ENCODE data around the gene KIRREL3. TPM values are rescaled to one million over a fixed set of nuclear protein-coding genes. Genes with fewer than 3 reads are reported as not detected.
"Not testable (repeated sequence)": the region's sequence is repeated elsewhere in the genome, so short reads cannot be mapped to it uniquely, and the experiment has no call there.

Gene KIRREL3
- polyA plus RNA-seq, 1 donor (not counting 4 experiments of a cell fraction or from before 2014, with no cell fraction given): 0.04 TPM

DNA sequence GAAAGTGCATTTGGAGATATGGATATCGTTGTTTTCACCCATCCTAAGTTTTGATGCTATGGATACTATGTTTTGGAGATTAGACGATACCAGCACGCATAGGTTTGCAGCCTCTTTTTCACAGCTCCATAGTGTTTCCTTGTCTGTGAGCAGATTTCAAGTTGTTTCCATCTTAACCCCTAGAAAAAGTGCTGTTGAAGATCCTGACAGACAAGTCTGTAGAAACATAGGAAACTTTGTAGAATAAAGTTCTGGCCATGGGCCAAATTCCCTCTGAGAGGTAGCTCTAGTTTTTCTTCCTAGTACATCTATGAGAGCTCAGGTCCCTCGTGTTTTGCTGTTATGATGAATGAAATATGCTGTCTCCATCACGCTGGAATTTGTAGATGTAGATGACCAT lies 612.7 kb downstream of the KIRREL3 start:
- H3K27ac ChIP-seq (ENCODE audit: control insufficient read depth, insufficient read depth, low read length): no peak overlapping the region
- H4K20me1 ChIP-seq (ENCODE audit: control insufficient read depth, extremely low read depth, insufficient read depth, low read length): no peaks in the 10 kb centered on the region
- H3K9ac ChIP-seq (ENCODE audit: control insufficient read depth, extremely low read depth, insufficient read depth, low read length): no peak overlapping the region
- peaks cover 30% of the 10 kb centered on the region for H3K4me1 ChIP-seq (ENCODE audit: control insufficient read depth, extremely low read depth, insufficient read depth, low read length)
- FAIRE-seq: no peak
- TF ChIP-seq EZH2 (IDR thresholded peaks at IDR 0.05; ENCODE audit: low read length): no peak
- TF ChIP-seq, protein P1, sequence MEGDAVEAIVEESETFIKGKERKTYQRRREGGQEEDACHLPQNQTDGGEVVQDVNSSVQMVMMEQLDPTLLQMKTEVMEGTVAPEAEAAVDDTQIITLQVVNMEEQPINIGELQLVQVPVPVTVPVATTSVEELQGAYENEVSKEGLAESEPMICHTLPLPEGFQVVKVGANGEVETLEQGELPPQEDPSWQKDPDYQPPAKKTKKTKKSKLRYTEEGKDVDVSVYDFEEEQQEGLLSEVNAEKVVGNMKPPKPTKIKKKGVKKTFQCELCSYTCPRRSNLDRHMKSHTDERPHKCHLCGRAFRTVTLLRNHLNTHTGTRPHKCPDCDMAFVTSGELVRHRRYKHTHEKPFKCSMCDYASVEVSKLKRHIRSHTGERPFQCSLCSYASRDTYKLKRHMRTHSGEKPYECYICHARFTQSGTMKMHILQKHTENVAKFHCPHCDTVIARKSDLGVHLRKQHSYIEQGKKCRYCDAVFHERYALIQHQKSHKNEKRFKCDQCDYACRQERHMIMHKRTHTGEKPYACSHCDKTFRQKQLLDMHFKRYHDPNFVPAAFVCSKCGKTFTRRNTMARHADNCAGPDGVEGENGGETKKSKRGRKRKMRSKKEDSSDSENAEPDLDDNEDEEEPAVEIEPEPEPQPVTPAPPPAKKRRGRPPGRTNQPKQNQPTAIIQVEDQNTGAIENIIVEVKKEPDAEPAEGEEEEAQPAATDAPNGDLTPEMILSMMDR (optimal IDR thresholded peaks at IDR 0.05 in 1 of 3, IDR thresholded peaks at IDR 0.05 in 1 of 3, conservative IDR thresholded peaks at IDR 0.05 in 1 of 3; ENCODE audit: extremely low read depth in 1 of 3, insufficient read depth in 2 of 3, low read length in 3 of 3): no peak
- no peaks in the 10 kb centered on the region for H3K27me3 ChIP-seq (ENCODE audit: control insufficient read depth, extremely low read depth, insufficient read depth, low read length)
- no peak for DNase-seq (ENCODE audit: low read depth, low spot score)
- no peak overlapping the region for H2AFZ ChIP-seq (ENCODE audit: control insufficient read depth, low read length)
- H3K79me2 ChIP-seq (ENCODE audit: control insufficient read depth, insufficient read depth, low read length): peaks cover 32% of the 10 kb centered on the region
- no peaks in the 10 kb centered on the region for H3K36me3 ChIP-seq (ENCODE audit: control insufficient read depth in 2 of 2, extremely low read depth in 1 of 2, insufficient read depth in 2 of 2, low read length in 2 of 2)
- peaks cover 2% of the 10 kb centered on the region for H3K9me1 ChIP-seq (ENCODE audit: control insufficient read depth, extremely low read depth, insufficient read depth, low read length)
- H3K4me2 ChIP-seq (ENCODE audit: control insufficient read depth, extremely low read depth, insufficient read depth, low read depth, low read length): no peak overlapping the region
- dilution Hi-C loops (cut with MboI; ENCODE audit: extremely low pct_ligation_motif_present, low sequenced_read_pairs): no loop called here
- H3K4me3 ChIP-seq (ENCODE audit: control insufficient read depth in 2 of 3, extremely low read depth in 1 of 3, insufficient read depth in 2 of 3, low read depth in 1 of 3, low read length in 3 of 3): no peak overlapping the region
- no peaks in the 10 kb centered on the region for H3K9me3 ChIP-seq (ENCODE audit: control insufficient read depth, low read depth, low read length)

DNA sequence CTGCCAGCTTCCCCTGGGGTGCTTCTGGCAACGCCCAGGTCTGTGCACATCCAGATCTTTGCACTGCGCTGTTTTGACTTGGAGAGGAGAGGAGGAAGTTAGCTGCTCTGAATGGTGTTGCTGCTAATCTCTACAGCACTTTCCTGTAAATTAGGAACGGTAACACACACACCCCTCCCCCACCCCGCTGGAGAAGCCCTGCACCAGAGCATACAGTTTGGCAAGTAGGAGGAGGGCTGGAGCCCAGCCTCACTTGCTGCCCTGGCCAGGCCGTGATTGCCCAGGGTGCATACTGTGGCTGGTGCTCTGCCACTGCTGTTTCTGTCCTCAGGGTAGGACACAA lies 613.9 kb downstream of the KIRREL3 start:
- H3K4me2 ChIP-seq (ENCODE audit: control insufficient read depth, extremely low read depth, insufficient read depth, low read depth, low read length); DNase-seq (ENCODE audit: low read depth, low spot score); H3K4me3 ChIP-seq (ENCODE audit: control insufficient read depth in 2 of 3, extremely low read depth in 1 of 3, insufficient read depth in 2 of 3, low read depth in 1 of 3, low read length in 3 of 3); H3K9me1 ChIP-seq (ENCODE audit: control insufficient read depth, extremely low read depth, insufficient read depth, low read length); H2AFZ ChIP-seq (ENCODE audit: control insufficient read depth, low read length); dilution Hi-C loops (cut with MboI; ENCODE audit: extremely low pct_ligation_motif_present, low sequenced_read_pairs); H3K9me3 ChIP-seq (ENCODE audit: control insufficient read depth, low read depth, low read length); H3K27ac ChIP-seq (ENCODE audit: control insufficient read depth, insufficient read depth, low read length); H3K9ac ChIP-seq (ENCODE audit: control insufficient read depth, extremely low read depth, insufficient read depth, low read length); H3K36me3 ChIP-seq (ENCODE audit: control insufficient read depth in 2 of 2, extremely low read depth in 1 of 2, insufficient read depth in 2 of 2, low read length in 2 of 2); H3K27me3 ChIP-seq (ENCODE audit: control insufficient read depth, extremely low read depth, insufficient read depth, low read length); H4K20me1 ChIP-seq (ENCODE audit: control insufficient read depth, extremely low read depth, insufficient read depth, low read length): not testable (repeated sequence)
- FAIRE-seq: peak; percentile 64
- H3K4me1 ChIP-seq (ENCODE audit: control insufficient read depth, extremely low read depth, insufficient read depth, low read length): peaks cover 19% of the 10 kb centered on the region
- peaks cover 32% of the 10 kb centered on the region for H3K79me2 ChIP-seq (ENCODE audit: control insufficient read depth, insufficient read depth, low read length)

DNA sequence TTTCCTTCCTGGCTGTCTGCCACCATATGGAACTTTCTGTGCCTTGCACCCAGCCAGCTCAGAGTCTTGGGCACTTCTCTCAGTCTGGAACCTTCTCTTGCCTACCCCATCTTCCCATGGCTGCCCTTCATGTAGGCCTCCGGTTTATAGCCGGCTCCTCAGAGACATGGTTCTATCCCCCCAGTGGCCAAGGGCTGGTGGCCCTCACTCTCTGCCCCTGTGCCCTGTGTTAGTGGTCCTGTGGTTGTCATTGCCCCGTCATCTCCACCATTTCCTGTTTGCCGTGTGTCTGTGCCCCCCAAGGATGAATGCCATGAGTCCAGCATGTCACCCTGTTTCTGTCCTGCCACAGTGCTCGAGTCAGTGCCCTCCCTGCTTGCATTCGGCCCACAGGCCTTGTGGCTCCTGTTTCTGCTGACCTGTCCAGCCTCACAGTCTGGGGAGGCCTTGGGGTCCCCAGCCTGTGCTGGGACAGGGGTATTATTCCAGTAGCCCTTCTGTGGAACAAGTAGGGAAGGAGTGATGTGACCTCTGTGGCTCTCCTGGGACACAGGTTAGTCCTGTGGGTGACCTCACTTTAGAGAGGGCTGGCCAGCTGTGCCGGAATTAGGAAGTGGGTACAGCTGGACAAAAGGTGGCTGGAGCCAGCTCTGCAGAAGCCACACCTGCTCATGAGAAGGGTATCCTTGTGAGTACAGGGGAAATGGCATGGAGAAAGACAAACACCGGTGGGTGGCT lies 614.4 kb downstream of the KIRREL3 start:
- dilution Hi-C loops (cut with MboI; ENCODE audit: extremely low pct_ligation_motif_present, low sequenced_read_pairs): no loop called here

More for the DNA sequence above, 614.4 kb downstream of the KIRREL3 start:
- H3K9me1 ChIP-seq (ENCODE audit: control insufficient read depth, extremely low read depth, insufficient read depth, low read length): peaks cover 2% of the 10 kb centered on the region
- H3K4me1 ChIP-seq (ENCODE audit: control insufficient read depth, extremely low read depth, insufficient read depth, low read length): peaks cover 14% of the 10 kb centered on the region
- no peak overlapping the region for H3K27ac ChIP-seq (ENCODE audit: control insufficient read depth, insufficient read depth, low read length)
- peaks cover 29% of the 10 kb centered on the region for H3K79me2 ChIP-seq (ENCODE audit: control insufficient read depth, insufficient read depth, low read length)
- no peaks in the 10 kb centered on the region for H4K20me1 ChIP-seq (ENCODE audit: control insufficient read depth, extremely low read depth, insufficient read depth, low read length)
- no peaks in the 10 kb centered on the region for H3K27me3 ChIP-seq (ENCODE audit: control insufficient read depth, extremely low read depth, insufficient read depth, low read length)
- FAIRE-seq (no peak), DNase-seq (ENCODE audit: low read depth, low spot score) (no peak)
- no peaks in the 10 kb centered on the region for H3K9me3 ChIP-seq (ENCODE audit: control insufficient read depth, low read depth, low read length)
- no peak overlapping the region for H3K4me2 ChIP-seq (ENCODE audit: control insufficient read depth, extremely low read depth, insufficient read depth, low read depth, low read length)
- H3K4me3 ChIP-seq (ENCODE audit: control insufficient read depth in 2 of 3, extremely low read depth in 1 of 3, insufficient read depth in 2 of 3, low read depth in 1 of 3, low read length in 3 of 3): no peak overlapping the region
- no peak overlapping the region for H2AFZ ChIP-seq (ENCODE audit: control insufficient read depth, low read length)
- no peaks in the 10 kb centered on the region for H3K36me3 ChIP-seq (ENCODE audit: control insufficient read depth in 2 of 2, extremely low read depth in 1 of 2, insufficient read depth in 2 of 2, low read length in 2 of 2)
- no peak overlapping the region for H3K9ac ChIP-seq (ENCODE audit: control insufficient read depth, extremely low read depth, insufficient read depth, low read length)
- no peak for TF ChIP-seq EZH2 (IDR thresholded peaks at IDR 0.05; ENCODE audit: low read length)
- TF ChIP-seq, protein P1 (optimal IDR thresholded peaks at IDR 0.05 in 1 of 3, IDR thresholded peaks at IDR 0.05 in 1 of 3, conservative IDR thresholded peaks at IDR 0.05 in 1 of 3; ENCODE audit: extremely low read depth in 1 of 3, insufficient read depth in 2 of 3, low read length in 3 of 3): no peak
